Activated CD8-positive, alpha-beta memory T cell treated with anti-CD3 and anti-CD28 coated beads, Interleukin-2, amount 50 U/mL, for 24 hours (primary cell): ENCODE data around the gene SEZ6.

Experiments used
- DNase-seq: peaks from one replicate; pipeline ENCODE4 v3.0.0-alpha.2; 2020; ENCODE audit errors: extremely low read depth

The SEZ6 gene

DNA sequence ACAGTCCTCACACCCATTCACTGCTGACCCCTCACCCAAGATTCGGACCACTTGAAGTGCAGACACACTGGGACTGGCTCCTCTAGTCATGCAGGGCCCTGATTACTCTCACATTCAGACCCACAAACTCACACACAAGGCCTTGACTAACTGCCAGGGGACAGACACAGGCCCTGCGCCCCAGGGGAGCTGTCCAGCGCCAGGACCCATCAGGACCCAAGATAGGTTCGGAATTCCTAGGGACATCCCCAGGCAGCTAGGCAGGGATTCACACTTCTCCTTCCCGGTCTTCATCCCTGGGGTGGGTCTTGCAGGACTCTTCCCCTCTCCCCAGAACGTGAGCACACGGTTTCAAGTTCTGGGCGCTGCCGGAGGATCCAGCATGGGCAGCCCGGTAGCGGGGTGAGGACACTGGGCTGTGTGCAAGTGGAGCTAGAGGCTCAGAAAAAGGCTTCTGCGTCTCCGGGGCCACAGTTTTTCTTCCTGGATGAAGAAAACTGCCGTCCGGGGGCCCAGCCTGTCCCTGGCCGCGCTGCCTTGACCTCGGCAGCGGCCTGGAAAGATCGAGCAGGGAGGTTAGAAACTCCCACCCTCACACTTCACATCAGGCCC, 1.6 kb downstream of the SEZ6 start:
- DNase-seq = no peak

DNA sequence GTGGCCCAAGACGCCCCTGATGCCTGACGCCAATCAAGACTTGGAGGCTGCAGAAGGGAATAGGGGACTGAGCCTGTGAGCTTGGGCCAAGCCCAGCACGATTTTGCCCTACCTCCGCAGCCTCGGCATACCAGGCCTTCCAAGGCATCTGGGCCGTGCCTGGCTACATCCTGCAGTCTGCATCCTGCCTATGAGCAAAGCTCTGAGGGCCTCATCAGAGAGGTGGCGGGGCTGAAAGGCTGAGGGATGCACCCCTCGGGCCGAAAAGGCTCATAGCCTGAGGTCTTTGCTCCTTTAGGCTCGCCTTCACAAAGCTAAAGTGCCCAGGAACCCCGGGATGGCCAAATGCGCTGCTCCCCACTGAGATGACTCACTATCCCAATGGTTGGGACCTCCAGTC, 2.5 kb downstream of the SEZ6 start:
- no peak for DNase-seq

DNA sequence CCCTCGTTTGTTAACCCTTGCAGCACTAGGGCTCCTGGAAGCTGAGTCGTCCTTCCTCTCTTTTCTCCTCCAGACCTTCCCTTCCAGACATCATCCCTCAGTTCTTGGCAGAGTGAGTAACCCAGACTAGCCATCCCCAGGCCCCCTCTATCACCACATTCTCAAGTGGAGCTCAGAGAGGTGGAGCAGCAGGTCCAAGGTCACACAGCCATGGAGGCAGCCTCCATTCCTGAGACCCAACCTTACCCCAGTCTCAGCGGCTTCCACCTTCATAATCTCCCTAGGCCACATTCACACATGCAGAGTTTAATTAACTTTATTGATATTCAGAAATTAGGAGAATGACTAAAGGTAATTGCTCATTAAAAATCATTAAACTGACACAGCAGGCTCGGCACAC, 3.0 kb downstream of the SEZ6 start:
- DNase-seq = no peak

DNA sequence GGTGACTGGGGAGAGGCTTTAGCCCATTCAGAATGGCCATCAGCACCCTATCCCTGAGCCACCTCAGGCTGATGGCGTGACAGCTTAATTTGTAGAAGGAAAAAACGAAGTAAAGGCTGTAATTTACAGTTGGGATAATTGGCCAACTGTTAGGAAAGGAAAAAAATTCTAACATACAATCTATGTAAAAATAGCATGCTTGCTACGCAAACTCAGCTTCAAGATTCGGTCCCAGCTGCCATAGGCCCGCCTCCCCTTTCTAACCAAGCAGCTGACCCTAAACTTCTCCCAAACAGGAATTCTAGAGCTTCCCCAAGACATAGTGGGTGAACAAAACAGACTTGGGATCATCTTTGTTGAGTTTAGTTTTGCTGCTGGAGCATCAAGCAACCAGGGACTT, 4.9 kb downstream of the SEZ6 start:
- no peak for DNase-seq

DNA sequence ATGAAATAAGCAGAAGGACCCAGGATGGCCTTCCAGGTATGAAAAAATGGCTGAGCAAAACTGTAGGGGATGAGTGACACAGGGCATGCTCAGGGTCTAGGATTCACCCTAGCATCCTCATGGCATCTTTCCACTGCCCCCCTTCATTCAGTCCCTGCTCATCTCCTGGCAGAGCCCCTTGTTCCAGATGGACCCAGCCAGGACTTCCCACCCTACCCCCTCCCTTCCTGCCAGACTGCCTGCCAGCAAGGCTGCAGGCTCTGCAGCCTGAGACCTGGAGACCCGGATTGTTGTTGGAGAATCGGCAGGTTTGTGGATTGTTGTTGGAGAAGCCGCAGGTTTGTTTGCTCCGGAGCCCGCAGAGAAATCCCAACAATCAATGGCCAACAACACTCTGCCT, 6.6 kb downstream of the SEZ6 start:
- no peak for DNase-seq

DNA sequence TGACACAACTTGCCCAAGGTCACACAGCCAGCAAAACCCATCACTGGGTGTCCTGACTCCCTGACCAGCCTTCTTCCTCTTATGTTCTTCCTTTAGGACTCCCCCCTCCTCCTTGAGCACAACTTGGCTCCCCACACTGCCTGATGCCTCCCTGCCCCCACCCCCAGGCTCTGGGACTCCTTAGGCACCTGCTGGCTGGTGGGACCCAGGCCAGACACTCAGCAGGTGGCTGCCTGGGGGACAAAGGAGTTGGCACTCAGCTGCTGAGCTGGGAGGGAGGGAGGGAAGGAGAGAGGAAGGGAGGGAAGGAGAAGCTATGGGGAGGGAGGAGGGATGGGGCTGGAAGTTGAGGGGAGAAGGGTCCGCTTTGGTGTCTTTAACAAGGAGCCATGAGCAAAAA, 8.0 kb downstream of the SEZ6 start:
- no peak for DNase-seq

DNA sequence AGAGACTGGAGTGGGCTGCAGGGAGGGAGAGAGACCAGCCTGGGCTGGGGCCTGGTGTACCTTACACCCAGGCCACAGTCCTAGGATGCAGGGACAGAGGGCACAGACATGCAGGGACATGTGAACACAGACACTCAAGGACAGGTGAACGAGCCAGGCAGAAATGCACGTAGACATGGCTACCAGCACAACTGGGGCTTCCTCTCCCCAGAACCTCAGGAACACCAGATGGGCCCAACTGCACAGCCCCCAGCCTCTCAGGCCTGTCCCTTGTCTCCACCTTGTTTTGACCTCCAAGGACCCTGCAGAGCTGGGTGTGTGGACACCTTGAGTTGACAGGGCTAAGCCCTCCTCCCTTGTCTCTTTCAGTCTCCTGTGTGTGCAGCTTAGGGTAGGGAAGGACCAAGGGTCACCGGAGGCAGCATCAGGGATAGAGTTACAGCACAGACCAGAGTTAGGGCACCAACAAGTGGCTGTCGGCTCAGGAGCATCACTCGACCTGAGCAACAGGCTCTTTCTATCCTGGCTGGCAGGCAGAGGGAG, 9.2 kb downstream of the SEZ6 start:
- no peak for DNase-seq

DNA sequence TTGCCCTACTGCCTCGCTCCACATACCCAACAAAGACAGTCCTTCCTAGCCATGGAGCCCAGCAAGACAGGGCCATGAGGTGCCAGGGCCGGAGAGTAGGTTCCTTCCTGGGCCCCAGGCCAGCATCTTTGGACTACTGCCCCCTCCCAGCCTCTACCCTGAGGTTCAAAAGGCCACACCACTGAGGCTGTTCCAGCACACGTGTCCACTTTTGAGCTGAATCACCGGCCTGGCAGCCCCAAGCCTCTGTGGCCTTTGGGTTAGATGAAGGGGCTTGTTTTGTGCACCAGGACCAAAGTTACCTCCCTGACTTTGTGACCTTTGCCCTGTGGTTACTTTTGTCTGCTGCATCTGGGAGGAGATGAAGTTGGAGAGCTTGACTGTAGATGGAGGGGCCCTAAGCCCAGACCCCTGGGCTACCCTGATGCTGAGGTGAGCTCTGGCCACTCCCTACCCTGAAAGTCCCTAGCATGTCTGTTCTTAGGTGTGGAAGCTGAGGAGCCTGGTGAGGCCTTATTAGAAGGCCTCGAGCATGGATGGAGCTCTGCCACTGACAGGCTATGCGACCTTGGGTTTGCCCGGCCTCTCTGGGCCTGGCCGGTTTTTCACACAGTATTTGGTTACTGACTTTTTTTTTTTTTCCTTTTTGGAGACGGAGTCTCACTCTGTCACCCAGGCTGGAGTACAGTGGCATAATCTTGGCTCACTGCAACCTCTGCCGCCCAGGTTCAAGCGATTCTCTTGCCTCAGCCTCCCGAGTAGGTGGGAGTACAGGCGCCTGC, 12.0 kb downstream of the SEZ6 start:
- no peak for DNase-seq

DNA sequence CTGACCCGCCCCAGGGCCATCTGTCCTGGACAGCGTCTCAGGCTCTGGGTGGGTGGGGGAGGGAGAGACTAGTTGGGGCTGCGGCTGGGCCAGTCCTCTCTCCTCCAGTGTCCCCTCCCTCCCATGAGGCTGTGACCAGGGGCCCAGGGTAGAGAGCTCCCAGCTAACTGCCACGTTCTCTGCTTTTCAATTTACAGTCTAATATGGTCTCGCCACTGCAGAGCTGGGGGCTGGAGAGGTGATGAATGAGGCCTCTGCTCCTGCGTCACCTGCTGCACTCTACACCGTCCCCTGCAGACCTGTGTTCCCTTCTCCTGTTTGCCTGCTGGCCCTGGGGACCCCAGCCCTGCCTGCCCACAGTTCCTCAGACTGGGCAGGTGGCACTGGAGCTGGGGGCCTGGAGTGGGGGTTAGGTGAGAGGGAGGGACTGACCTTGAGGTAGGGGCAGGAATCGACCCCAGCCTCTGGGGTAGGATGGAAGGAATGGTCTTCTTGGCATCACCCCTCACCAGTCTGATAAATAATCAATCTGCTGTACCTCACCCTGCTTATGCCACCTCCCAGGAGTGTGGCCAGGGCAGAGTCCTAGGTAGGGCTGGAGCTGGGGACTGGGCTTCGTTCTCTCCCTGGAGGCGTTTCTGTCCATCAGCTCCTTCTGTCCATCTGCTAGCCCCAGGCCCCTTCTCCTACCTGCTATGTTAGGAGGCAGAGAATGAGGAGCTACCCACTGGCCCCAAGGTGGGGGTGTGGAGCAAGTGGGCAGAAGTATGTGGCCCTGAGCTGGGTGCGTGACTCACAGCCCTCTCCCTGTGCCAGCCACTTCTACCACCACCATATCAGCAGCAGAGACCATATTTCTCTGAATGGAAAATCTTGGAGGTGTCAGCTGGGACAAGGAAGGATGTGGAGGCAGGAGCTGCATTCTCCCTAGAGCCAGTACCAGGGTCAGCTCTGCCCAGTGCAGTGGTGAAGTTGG, 12.9 kb downstream of the SEZ6 start:
- DNase-seq = no peak

DNA sequence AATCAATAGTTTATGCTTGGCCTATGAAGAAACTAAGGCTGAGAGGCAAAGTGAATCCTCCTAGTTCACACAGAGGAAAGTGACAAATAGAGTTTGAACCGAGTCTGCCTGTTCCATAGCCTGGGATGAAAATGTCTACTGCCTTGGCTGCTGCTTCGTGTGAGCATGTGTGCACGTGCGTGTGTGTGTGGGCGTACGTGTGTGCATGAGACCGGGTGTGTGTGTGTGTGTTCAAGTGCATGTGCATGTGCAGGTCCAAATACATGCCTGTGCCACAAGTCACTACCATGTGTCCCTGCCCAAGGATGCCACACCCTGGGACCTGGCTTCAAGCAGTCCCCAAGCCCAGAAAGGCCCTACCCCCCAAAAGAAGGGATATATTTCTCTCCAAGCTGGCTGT, 13.6 kb downstream of the SEZ6 start:
- DNase-seq = no peak

DNA sequence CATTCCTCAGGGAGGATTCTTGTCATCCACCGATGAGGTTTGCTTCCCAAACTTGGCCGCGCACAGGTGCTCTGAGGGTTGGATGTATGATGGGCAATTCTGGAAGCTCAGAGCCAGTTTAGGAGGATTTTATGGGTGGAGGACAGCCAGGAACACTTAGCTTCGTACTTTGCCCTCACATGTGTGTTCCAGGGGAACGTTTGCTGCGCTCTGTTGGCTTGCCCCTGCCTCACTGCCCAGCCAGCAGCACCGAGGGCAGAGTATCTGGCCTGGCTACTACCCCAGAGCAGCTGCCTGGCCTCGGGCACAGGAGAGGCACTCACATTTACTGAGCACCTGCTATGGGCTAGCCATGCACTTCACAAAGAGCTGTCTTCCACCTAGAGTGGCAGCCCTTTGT, 14.1 kb downstream of the SEZ6 start:
- DNase-seq = no peak

DNA sequence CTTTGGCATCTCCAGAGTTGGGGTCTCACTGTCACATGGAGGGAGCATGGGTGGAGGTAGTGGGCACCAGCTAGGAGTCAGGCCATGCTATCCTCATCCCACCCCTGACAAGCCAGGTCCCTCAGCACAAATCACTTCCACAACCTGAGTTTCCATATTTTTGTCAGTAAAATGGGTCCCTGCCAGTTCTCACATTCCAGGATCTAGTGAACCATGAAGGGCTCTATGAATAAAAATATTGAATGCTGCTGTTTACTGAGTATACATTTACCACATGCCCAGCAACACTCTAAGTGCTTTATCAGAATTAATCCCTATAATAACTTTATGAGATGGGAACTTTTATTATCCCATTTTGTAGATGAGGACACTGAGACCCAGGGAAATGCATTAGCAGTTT, 16.8 kb downstream of the SEZ6 start:
- no peak for DNase-seq

DNA sequence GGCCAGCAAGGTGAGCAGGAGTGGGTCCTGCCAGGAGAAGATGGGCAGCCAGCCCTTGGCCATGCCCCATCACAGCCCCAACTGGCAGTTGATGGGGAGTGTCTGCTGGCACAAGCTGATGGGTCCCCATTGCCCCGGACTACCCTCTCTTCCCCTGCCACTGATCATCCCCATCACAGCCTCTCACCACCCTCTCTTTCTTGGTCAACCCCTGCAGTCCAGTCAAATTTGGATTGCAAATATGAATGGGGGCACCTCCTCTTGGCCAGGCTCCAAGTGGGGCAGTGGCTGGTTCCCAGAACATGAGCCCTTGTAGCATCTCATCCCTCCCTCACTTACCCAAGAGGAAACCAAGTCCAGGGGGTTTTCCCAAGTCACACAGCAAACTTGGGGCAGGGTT, 17.4 kb downstream of the SEZ6 start:
- no peak for DNase-seq

DNA sequence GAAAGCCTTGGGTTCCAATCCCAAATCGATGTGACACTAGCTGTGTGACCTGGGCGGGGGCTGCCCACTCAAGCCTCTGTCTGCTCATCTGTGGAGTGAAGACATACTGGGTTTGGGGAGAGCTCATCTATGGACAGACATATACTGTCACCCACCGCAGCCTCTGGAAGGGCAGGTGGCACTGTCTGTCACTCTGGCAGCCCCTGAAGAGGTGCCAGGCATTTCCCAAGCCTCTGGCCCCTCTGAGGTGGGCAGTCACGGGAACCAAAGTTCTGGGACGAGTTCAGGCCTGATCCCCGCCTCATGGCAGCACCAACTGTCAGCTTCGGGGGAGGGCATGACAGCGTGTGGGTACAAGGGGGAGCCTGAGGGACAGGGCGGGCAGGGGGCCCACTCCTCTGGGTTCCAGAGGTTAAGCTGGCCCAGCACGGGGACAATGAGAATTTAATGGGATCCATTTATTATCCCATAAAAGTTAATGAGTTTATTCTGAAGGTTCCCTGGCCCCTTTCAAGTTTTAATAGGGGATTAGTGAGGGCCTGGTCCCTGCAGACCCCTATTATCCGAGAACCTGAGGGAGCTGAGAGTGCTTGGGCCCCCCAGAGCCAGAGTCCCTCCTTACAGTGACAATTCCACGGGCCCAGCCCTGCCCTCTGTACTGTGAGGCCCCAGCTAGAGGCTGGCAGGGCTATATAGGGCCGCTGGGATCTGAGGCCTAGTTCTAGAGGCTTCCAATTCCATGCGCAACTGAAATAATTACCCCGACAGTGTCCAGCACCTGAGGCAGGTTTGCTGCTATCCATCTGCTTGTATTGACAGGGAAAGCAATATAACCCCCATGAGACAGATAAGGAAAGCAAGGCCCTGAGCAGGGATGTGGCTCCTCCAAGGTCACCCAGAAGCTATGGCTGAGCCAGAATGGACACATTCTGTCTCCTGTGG, 18.8 kb downstream of the SEZ6 start:
- no peak for DNase-seq

DNA sequence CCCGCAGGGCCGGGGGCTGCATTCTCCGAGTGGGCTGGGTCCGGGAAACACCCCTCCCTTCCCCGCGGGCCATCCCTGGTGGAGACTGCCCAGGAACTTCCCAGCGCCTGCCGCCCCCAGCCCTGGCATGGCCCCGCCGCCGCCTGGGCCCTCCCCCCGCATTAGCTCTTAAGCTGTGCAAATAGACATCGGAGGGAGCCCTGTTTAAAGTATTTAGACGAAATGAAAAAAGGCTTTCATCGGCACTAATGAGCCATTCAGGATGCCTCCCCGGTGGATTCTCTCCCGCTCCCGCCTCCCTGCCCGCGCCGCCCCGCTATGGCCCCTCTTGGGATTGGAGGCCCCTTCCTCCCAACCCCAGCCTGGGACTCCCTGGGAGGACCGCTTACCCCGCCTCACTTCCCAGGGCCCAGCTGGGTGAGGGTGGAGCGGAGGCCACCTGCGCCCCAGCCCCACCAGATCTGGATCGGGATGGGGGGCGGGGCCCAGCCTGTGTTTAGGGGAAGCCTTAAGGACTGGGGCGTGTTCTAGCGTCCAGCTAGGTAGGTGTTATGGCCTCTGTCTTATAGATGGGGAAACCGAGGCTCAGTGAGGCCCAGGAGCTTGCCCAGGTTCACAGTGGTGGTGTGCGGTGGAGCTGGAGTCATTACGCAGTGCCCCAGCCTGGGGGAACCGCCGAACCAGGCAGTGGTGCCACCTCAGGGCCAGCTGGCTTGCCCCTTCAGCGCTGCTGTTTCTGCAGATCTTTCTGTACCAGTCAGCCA, 19.7 kb downstream of the SEZ6 start:
- DNase-seq = no peak

DNA sequence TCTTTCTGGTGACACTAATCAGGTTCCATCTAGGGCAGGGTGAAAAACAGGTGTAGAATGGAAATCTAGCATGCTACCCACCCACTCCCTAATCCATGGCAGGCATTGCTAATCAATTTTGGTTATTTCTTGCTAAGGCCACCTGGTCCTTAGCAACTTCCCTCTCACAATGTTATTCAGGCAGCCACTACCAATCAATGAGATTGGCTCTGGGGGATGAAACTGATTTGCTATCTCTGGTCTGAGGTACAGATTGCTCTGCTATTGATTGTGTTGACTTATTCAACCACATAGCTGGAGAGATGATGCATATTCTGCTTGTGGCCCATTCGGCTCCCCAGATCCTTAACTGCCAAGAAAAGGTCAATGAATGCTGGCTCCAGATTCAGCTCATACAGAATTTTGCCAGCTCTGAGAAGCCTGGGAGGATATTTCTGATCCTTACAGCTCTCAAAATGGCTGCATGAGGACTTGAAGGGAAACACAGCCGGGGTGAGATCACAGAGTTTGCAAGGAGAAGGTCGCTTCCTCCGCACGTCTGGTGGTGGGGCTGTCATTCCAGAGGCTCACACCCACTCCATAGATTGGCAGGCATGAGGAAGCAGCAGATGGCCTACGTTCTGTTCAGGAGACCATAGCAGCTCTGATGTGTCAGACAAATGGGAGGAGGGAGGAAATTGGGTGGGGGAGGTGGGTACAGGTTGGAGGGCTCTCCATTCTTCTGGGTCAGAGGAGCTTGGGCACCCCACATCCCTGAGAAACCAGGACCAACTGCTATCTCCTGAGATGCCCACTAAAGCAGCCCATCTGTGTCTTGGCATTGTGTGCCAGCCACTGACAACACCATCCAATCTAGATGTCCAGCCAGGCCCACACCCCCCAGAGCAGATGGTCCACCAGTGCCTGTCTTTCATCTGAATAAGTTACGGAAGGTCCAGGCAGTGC, 22.3 kb downstream of the SEZ6 start:
- DNase-seq = no peak

DNA sequence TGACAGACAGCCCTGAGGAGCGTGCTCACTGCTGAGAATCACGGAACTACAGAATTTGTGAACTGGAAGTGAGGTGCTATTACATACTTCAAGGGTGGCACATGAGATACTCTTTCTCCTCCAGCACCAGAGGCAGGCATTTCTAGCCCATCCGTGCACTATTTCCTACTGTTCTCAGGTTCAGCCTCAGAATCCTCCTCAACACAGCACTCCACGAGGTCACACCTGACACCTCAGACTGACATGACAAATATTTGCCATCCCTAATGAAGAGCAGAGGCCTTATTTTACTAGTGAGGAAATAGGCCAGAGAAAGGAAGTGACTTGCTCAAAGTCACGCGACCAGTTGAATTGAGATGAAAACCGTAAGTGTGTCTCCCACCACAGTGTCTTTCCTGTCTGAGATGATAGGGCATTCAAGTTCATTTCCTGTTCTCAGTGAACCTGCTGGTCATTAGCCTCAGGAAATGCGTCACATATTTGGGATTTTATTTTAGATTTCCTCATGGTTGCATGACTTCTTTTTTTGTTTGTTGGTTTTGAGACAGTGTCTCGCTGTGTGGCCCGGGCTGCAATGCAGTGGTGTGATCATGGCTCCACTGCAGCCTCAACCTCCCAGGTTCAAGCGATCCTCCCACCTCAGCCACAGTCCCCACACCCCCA, 23.6 kb downstream of the SEZ6 start:
- peak; percentile 47 for DNase-seq

DNA sequence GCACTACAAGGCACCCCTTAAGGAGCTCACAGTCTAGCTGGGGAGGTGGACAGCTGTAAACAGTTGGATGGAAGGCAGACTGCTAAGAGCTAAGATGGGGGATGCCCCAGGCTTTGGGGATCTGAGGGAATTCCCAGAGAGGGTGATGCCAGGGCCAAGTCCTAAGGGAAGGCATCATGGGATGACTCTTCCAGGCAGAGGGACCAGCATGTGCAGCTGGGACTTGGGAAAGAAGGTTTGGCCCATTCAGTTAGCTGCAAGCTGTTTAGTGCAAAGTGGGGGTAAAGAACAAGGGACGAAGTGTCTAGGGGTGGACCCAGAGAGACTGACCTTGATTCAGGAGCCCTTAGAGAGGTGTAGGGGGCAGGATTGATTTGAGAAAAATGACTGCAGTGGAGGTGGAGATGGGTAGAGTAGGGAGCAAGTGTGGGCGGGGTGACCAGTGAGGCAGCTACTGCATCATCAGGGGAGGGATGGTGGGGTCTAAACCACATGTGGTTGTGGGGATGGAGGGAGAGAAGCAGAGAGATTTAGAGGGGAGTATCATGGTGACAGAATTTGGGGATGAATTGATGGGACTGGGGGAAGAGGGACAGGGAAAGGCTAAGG, 27.4 kb downstream of the SEZ6 start:
- DNase-seq = no peak
